ENCODE data around the gene COP1.

COP1 gene

DNA sequence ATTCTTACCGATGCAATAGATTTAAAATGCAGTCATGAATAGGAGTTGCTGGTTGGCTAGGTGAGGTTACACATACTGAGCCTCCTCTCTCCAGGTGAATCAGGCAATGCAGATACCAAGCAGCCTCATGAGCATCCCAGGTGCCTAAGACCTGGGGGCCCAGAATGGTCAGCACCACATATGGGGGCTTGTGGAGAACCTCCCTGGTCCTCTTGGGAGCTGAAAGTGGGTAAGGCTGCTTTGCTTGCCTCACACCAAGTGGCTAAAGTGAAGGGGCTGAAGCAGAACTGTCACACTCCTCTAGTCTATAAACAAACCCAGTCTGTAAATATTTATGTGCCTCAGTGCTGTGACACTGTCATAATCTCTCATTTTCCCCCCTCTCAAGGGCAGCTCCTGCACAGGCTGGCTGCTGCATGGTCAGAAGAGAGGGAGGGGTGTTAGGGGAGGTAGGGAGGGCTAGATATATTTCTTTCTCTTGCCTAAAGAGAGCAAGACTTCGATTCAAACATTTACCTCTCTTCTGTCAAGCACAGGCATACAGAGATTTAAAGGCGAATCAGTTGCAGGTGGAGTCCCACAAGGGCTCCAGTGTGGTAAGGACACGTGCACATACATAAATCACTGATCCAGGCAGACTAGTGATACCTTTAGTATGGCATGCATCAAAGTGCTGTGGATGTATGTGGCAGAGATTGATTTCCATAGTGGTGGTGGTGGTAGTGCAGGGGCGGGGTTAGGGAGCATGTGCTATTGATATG, 305.8 kb downstream of the COP1 start:
- Histone ChIP-seq H3K27ac (no peak overlapping the region), H3K4me3 (ENCODE audit: low read depth, low read length) (no peak overlapping the region), H2AFZ (no peak overlapping the region), H3K9me3 (ENCODE audit: control insufficient read depth, low read length) (no peaks in the 10 kb centered on the region), H3K36me3 (ENCODE audit: control insufficient read depth, insufficient read depth, low read length) (no peaks in the 10 kb centered on the region), H3K79me2 (no peaks in the 10 kb centered on the region), H3K4me2 (ENCODE audit: low read length) (no peak overlapping the region), H3K27me3 (ENCODE audit: control insufficient read depth, insufficient read depth, low read length) (no peaks in the 10 kb centered on the region), H3K9ac (no peak overlapping the region), H3K4me1 (no peaks in the 10 kb centered on the region)
- TF ChIP-seq, protein P1, sequence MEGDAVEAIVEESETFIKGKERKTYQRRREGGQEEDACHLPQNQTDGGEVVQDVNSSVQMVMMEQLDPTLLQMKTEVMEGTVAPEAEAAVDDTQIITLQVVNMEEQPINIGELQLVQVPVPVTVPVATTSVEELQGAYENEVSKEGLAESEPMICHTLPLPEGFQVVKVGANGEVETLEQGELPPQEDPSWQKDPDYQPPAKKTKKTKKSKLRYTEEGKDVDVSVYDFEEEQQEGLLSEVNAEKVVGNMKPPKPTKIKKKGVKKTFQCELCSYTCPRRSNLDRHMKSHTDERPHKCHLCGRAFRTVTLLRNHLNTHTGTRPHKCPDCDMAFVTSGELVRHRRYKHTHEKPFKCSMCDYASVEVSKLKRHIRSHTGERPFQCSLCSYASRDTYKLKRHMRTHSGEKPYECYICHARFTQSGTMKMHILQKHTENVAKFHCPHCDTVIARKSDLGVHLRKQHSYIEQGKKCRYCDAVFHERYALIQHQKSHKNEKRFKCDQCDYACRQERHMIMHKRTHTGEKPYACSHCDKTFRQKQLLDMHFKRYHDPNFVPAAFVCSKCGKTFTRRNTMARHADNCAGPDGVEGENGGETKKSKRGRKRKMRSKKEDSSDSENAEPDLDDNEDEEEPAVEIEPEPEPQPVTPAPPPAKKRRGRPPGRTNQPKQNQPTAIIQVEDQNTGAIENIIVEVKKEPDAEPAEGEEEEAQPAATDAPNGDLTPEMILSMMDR (IDR thresholded peaks at IDR 0.05): no peak

DNA sequence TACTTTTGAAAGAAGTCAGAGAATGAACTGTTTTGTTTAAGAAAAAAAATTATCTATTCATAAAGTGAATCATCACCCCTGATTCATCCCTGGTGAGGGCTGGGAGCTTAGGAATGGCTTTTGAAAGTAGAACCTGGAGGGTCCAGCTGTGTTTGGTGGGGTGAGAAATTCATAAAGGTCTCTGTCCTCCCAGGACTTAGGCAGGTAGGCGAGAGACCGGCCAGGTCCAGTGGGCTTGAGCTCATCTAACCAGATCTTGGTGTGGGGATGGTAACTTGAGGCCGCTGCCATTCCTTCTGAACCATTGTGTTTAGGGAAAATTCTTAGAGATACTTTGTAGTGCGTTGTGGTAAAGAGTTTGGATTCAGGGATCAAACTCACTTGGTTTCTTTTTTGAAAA, 306.9 kb downstream of the COP1 start:
- Histone ChIP-seq H3K27ac (no peak overlapping the region), H3K4me1 (no peaks in the 10 kb centered on the region), H3K9me3 (ENCODE audit: control insufficient read depth, low read length) (no peaks in the 10 kb centered on the region), H3K4me3 (ENCODE audit: low read depth, low read length) (no peak overlapping the region), H3K27me3 (ENCODE audit: control insufficient read depth, insufficient read depth, low read length) (no peaks in the 10 kb centered on the region), H2AFZ (no peak overlapping the region), H3K9ac (no peak overlapping the region), H3K36me3 (ENCODE audit: control insufficient read depth, insufficient read depth, low read length) (no peaks in the 10 kb centered on the region), H3K4me2 (ENCODE audit: low read length) (no peak overlapping the region), H3K79me2 (no peaks in the 10 kb centered on the region)
- TF ChIP-seq, protein P1 (IDR thresholded peaks at IDR 0.05): no peak

DNA sequence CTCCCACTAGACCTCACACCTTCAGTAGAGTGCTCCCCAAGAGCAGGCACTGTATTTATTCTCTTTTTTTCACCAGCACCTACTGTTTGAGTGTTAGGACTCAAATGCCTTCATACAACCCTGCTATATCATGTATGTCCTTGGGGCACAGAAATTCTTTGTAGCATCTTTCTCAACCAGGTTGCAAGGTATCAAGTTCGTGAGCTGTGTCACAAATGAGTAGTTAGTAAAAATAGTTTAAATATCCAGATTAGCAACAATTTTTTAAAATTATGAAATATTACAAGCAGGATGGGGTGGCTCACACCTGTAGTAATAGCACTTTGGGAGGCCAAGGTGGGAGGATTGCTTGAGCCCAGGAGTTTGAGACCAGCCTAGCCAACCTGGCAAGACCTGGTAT, 311.1 kb downstream of the COP1 start:
- H3K79me2 ChIP-seq: no peaks in the 10 kb centered on the region
- no peaks in the 10 kb centered on the region for H3K27me3 ChIP-seq (ENCODE audit: control insufficient read depth, insufficient read depth, low read length)
- no peak overlapping the region for H2AFZ ChIP-seq
- H3K4me2 ChIP-seq (ENCODE audit: low read length): no peak overlapping the region
- H3K9me3 ChIP-seq (ENCODE audit: control insufficient read depth, low read length): no peaks in the 10 kb centered on the region
- no peak overlapping the region for H3K9ac ChIP-seq
- TF ChIP-seq, protein P1 (IDR thresholded peaks at IDR 0.05): no peak
- no peak overlapping the region for H3K4me3 ChIP-seq (ENCODE audit: low read depth, low read length)
- no peak overlapping the region for H3K27ac ChIP-seq
- H3K36me3 ChIP-seq (ENCODE audit: control insufficient read depth, insufficient read depth, low read length): no peaks in the 10 kb centered on the region
- no peaks in the 10 kb centered on the region for H3K4me1 ChIP-seq
